HL-60 (cell line): ENCODE results near the gene ABCA1.
A peak's percentile ranks its signal among the peaks of the same experiment; 100 is the strongest.

ENCODE experiments used
- DNase-seq, 2 experiments: peaks; one replicate each; pipeline ENCODE4 v3.0.0-alpha.2; 2010 to 2020; ENCODE audit warnings: low read depth in 1 of 2, low spot score in 1 of 2
- H3K27ac ChIP-seq: fragments of 250-450 bp; sonication (Bioruptor Pico); replicated peaks from 2 replicates; pipeline ENCODE4 v1.5.1; 2020; ENCODE audit warnings: mild to moderate bottlenecking, moderate library complexity
- H3K27me3 ChIP-seq: fragments of 250-450 bp; sonication (Bioruptor Pico); 2 replicates; pipeline ENCODE4 v1.5.1; 2021; ENCODE audit warnings: mild to moderate bottlenecking, moderate library complexity; ENCODE audit not compliant: insufficient read depth, poor library complexity, severe bottlenecking
- H3K4me3 ChIP-seq: replicated peaks from 2 replicates; pipeline ENCODE4 v1.5.1; 2011; ENCODE audit warnings: mild to moderate bottlenecking, control low read depth, low read length; ENCODE audit not compliant: insufficient read depth
- CTCF ChIP-seq: IDR thresholded peaks from one replicate; pipeline ENCODE4 v1.5.1; 2011; ENCODE audit warnings: low read length, control low read depth, inconsistent platforms; ENCODE audit not compliant: insufficient read depth
- GABPA ChIP-seq: IDR thresholded peaks from 2 replicates; pipeline ENCODE4 v1.6.1; 2012; ENCODE audit warnings: low read depth
- POLR2AphosphoS5 ChIP-seq: IDR thresholded peaks from 2 replicates; pipeline ENCODE4 v1.6.1; 2012; ENCODE audit warnings: low read depth
- REST ChIP-seq: IDR thresholded peaks from 2 replicates; pipeline ENCODE4 v1.6.1; 2012; ENCODE audit warnings: low read depth; ENCODE audit not compliant: insufficient replicate concordance
- SPI1 ChIP-seq: IDR thresholded peaks from 2 replicates; pipeline ENCODE4 v1.6.1; 2012; ENCODE audit warnings: low read depth, mild to moderate bottlenecking, borderline replicate concordance

Gene ABCA1

GRCh38 chr9:104746285-104746684 lies 181.7 kb downstream of the ABCA1 start:
- DNase-seq, result no peak
- H3K27ac ChIP-seq, result peak overlapping the region; percentile 93
- no peaks in the 10 kb centered on the region for H3K27me3 ChIP-seq
- peak overlapping the region; percentile 83; the same call in 1 of the 2 replicates for H3K4me3 ChIP-seq
- TF ChIP-seq CTCF (no peak), REST (no peak)

GRCh38 chr9:104745852-104746251 lies 182.1 kb downstream of the ABCA1 start:
- TF ChIP-seq GABPA (no peak), REST (no peak), POLR2AphosphoS5 (no peak), SPI1 (no peak), CTCF (no peak)
- peak overlapping the region; percentile 93; the same call in 1 of the 2 replicates for H3K27ac ChIP-seq
- no peaks in the 10 kb centered on the region for H3K27me3 ChIP-seq
- no peak overlapping the region for H3K4me3 ChIP-seq
- DNase-seq, result no peak

- TF ChIP-seq CTCF, result peak; percentile 37
- no peak for TF ChIP-seq GABPA
- TF ChIP-seq SPI1, result no peak
- TF ChIP-seq REST, result no peak
- no peak overlapping the region for H3K27ac ChIP-seq
- peak in 1 of 2 experiments; percentile 45 for DNase-seq
- H3K4me3 ChIP-seq, result no peak overlapping the region
- H3K27me3 ChIP-seq, result no peaks in the 10 kb centered on the region
Observed at GRCh38 chr9:104743376-104743985, 184.5 kb downstream of the ABCA1 start.
